Measurements from ENCODE around the gene CHMP2A. TPM values are rescaled to one million over a fixed set of nuclear protein-coding genes. Genes with fewer than 3 reads are reported as not detected.

Gene CHMP2A
- total and polyA plus RNA-seq, 10 of the 15 experiments (the other 5 are each of a cell fraction or from before 2014, with no cell fraction given), result 69.5 to 172 (median 109) TPM

DNA sequence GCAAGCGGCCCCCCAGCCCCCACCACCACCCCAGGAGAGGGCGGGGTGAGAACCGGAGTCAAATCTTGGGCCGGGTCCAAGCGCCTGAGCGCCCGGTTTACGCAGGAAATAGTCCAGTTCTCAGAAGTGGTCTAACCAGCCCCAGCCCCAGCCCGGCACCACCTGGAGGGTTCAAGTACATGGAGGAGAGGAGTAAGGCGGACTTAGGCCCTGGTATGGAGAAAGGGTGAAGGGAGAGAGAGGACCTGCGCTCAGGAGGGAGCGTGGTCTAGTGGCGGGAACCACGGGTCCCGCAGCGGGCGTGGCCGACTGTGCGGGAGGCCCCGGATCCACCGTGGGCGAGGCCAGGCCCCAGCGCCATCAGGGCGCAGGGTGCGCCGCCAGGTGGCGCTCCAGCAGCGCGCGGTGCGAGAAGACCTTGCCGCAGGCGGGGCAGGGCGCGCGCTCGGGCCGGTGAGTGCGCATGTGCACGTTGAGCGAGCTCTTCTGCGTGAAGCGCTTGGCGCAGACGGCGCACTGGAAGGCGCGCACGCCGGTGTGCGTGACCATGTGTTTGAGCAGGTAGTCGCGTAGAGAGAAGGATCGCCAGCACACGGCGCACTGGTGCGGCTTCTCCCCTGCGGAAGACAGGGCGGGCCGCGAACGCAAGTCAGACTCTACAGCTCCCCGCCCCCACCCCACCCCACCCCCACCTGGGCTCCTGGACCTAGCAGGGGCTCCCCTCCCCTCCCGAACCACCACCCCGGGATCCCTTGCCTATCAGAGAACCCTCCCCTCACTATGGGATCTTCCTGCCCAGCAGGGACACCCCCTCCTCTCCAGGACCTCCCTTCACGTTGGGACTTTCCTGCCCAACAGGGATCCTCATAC is 41.0 kb downstream of the CHMP2A start (continued):
- TF ChIP-seq, protein P1, sequence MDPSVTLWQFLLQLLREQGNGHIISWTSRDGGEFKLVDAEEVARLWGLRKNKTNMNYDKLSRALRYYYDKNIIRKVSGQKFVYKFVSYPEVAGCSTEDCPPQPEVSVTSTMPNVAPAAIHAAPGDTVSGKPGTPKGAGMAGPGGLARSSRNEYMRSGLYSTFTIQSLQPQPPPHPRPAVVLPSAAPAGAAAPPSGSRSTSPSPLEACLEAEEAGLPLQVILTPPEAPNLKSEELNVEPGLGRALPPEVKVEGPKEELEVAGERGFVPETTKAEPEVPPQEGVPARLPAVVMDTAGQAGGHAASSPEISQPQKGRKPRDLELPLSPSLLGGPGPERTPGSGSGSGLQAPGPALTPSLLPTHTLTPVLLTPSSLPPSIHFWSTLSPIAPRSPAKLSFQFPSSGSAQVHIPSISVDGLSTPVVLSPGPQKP (IDR thresholded peaks at IDR 0.05; ENCODE audit: low read depth, low read length), result peak; percentile 55; the same call in 1 of the 2 replicates
- TF ChIP-seq TAF1 (IDR thresholded peaks at IDR 0.05; ENCODE audit: borderline replicate concordance, low read depth, low read length), result peak; percentile 60; the same call in 1 of the 2 replicates
- peak; percentile 23; the same call in 1 of the 3 replicates for TF ChIP-seq POU2F2 (IDR thresholded peaks at IDR 0.05; ENCODE audit: borderline replicate concordance, low read depth, low read length)
- no peak; the same call in 1 of the 2 replicates for TF ChIP-seq PAX5 (IDR thresholded peaks at IDR 0.05; ENCODE audit: borderline replicate concordance, low read depth, low read length)
- TF ChIP-seq, protein P2, sequence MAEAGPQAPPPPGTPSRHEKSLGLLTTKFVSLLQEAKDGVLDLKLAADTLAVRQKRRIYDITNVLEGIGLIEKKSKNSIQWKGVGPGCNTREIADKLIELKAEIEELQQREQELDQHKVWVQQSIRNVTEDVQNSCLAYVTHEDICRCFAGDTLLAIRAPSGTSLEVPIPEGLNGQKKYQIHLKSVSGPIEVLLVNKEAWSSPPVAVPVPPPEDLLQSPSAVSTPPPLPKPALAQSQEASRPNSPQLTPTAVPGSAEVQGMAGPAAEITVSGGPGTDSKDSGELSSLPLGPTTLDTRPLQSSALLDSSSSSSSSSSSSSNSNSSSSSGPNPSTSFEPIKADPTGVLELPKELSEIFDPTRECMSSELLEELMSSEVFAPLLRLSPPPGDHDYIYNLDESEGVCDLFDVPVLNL (IDR thresholded peaks at IDR 0.05; ENCODE audit: low read depth, low read length), result peak; percentile 65
- TF ChIP-seq CBX5 (IDR thresholded peaks at IDR 0.05; ENCODE audit: low read depth), result no peak
- TF ChIP-seq CBFB (IDR thresholded peaks at IDR 0.05; ENCODE audit: low read depth), result no peak
- TF ChIP-seq SP1 (IDR thresholded peaks at IDR 0.05; ENCODE audit: low read depth, low read length), result peak; percentile 44
- TF ChIP-seq BRCA1 (IDR thresholded peaks at IDR 0.05; ENCODE audit: low read depth, low read length), result no peak
- TF ChIP-seq, protein P3, sequence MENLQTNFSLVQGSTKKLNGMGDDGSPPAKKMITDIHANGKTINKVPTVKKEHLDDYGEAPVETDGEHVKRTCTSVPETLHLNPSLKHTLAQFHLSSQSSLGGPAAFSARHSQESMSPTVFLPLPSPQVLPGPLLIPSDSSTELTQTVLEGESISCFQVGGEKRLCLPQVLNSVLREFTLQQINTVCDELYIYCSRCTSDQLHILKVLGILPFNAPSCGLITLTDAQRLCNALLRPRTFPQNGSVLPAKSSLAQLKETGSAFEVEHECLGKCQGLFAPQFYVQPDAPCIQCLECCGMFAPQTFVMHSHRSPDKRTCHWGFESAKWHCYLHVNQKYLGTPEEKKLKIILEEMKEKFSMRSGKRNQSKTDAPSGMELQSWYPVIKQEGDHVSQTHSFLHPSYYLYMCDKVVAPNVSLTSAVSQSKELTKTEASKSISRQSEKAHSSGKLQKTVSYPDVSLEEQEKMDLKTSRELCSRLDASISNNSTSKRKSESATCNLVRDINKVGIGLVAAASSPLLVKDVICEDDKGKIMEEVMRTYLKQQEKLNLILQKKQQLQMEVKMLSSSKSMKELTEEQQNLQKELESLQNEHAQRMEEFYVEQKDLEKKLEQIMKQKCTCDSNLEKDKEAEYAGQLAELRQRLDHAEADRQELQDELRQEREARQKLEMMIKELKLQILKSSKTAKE (IDR thresholded peaks at IDR 0.05; ENCODE audit: low read depth, poor library complexity, severe bottlenecking), result no peak
- no peak for TF ChIP-seq ZNF622 (IDR thresholded peaks at IDR 0.05)
- peak; percentile 52; the same call in 1 of the 2 replicates for TF ChIP-seq ZNF217 (IDR thresholded peaks at IDR 0.05)
- peak; percentile 79 for TF ChIP-seq SMC3 (IDR thresholded peaks at IDR 0.05; ENCODE audit: borderline replicate concordance, low read length)
- no peak for TF ChIP-seq SIX5 (IDR thresholded peaks at IDR 0.05; ENCODE audit: low read depth, low read length, severe bottlenecking)
- TF ChIP-seq PML (IDR thresholded peaks at IDR 0.05; ENCODE audit: low read length), result peak; percentile 24; the same call in 1 of the 2 replicates
- peak; percentile 89 for TF ChIP-seq BACH1 (IDR thresholded peaks at IDR 0.05; ENCODE audit: borderline replicate concordance)
- TF ChIP-seq LARP7 (IDR thresholded peaks at IDR 0.05), result peak; percentile 98
- TF ChIP-seq, protein P4, sequence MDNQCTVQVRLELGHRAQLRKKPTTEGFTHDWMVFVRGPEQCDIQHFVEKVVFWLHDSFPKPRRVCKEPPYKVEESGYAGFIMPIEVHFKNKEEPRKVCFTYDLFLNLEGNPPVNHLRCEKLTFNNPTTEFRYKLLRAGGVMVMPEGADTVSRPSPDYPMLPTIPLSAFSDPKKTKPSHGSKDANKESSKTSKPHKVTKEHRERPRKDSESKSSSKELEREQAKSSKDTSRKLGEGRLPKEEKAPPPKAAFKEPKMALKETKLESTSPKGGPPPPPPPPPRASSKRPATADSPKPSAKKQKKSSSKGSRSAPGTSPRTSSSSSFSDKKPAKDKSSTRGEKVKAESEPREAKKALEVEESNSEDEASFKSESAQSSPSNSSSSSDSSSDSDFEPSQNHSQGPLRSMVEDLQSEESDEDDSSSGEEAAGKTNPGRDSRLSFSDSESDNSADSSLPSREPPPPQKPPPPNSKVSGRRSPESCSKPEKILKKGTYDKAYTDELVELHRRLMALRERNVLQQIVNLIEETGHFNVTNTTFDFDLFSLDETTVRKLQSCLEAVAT (IDR thresholded peaks at IDR 0.05), result 0 out of 2 replicates have a peak, but pooled peaks have one; percentile 21
- TF ChIP-seq CREM (IDR thresholded peaks at IDR 0.05; ENCODE audit: low read depth), result no peak
- no peak for TF ChIP-seq MYB (IDR thresholded peaks at IDR 0.05; ENCODE audit: borderline replicate concordance, low read depth, low read length)
- no peak for TF ChIP-seq MTA2 (IDR thresholded peaks at IDR 0.05; ENCODE audit: low read depth)
- no peak for TF ChIP-seq MTA3 (IDR thresholded peaks at IDR 0.05; ENCODE audit: borderline replicate concordance, low read length)

Measured in GM12878 (cell line).